HG02885 (cell line): Measurements from ENCODE around the gene MTMR12.

Experiments
- ATAC-seq: cut with Tn5 transposase; IDR thresholded peaks from one replicate; pipeline ENCODE4 v1.9.1; 2021; ENCODE audit warnings: mild to moderate bottlenecking; ENCODE audit not compliant: unreplicated experiment, poor library complexity

Gene MTMR12, protein sequence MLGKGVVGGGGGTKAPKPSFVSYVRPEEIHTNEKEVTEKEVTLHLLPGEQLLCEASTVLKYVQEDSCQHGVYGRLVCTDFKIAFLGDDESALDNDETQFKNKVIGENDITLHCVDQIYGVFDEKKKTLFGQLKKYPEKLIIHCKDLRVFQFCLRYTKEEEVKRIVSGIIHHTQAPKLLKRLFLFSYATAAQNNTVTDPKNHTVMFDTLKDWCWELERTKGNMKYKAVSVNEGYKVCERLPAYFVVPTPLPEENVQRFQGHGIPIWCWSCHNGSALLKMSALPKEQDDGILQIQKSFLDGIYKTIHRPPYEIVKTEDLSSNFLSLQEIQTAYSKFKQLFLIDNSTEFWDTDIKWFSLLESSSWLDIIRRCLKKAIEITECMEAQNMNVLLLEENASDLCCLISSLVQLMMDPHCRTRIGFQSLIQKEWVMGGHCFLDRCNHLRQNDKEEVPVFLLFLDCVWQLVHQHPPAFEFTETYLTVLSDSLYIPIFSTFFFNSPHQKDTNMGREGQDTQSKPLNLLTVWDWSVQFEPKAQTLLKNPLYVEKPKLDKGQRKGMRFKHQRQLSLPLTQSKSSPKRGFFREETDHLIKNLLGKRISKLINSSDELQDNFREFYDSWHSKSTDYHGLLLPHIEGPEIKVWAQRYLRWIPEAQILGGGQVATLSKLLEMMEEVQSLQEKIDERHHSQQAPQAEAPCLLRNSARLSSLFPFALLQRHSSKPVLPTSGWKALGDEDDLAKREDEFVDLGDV

DNA sequence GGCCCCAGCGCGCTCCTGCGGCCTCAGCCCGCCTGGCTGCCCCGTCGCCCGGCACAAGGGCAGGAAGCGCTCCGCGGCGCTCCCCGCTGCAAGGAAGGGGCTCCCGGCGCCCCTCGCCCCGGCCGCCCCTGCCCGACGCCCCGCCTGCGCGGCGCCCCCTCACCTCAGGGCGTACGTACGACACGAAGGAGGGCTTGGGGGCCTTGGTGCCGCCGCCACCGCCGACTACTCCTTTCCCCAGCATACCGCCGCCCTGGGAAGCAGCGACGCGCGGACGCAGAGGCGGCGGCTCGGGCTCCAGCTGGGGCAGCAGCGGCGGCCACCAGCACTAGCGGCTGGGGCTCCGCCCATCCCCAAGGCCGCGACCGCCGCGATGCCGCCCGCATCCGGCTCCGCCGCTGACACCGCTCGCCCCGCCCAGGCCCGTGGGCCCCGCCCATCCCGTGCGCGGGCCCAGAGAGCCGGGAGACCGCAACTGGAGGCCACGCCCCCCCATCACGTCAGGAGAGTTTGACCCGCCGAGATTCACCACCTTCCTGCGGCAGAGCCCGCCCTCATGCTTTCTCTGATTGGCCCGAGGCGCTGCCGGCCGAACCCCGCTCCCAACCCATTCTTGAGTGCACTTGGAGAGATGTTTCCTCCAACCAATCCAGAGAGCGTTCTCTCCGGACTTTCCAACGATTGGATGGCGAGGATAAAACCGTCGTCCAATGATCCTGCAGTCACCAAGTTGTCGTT lies at the start of gene MTMR12:
TSS of gene MTMR12 (minus strand) at position 345 of the 738 bp plus-strand sequence. CDS start at position 244, 101 bp downstream.
- peak; percentile 93 for ATAC-seq

DNA sequence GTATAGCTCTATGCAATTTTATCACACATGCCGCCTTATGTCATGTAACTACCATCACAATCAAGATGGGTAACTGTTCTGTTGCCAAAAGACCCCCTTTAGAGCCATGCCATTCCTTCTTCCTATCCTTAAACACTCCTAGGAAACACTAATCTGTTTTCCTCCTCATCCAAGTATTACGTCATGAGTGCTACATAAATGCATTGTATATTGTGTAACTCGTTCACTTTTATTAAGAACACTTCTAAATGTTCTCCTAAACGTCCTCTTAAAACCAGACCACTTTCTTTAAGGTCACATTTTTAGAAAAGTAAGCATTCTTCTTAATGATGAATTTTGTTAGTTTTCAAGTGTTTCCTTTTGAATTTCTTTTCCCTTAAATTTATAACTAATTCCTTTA lies 49.8 kb upstream of the MTMR12 start:
- no peak for ATAC-seq

DNA sequence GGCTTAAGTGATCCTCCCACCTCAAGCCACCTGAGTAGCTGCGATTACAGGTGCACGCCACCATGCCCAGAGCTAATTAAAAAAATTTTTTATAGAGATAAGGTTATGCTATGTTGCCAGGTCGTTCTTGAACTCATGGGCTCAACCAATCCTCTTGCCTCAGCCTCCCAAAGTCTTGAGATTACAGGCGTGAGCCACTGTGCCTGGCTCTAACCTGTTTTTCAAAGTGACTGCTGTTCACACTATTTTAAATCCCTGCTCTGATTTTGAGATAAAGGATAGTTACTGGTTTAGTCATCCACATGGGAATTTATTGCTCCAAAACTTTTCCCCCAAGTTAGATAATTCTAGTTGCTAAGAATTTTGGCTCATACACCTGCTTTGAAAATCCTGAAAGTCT lies 48.2 kb upstream of the MTMR12 start:
- no peak for ATAC-seq

DNA sequence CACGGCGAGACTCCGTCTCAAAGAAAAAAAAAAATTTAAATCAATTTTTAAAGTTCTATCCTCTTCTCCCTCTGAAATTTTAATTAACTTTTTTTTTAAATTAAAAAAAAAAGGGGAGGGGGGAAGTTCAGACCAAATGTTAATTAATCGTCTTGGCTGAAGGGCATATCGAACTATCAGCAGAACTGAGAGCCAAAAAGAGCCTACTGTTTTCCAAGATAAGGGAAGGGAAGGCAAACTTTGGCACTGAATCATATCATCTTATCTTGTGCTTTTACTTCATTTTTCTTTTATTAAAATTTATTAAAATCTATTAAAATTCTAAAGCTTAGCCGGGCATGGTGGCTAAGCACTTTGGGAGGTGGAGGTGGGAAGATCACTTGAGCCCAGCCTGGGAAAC lies 45.9 kb upstream of the MTMR12 start:
- ATAC-seq = no peak

DNA sequence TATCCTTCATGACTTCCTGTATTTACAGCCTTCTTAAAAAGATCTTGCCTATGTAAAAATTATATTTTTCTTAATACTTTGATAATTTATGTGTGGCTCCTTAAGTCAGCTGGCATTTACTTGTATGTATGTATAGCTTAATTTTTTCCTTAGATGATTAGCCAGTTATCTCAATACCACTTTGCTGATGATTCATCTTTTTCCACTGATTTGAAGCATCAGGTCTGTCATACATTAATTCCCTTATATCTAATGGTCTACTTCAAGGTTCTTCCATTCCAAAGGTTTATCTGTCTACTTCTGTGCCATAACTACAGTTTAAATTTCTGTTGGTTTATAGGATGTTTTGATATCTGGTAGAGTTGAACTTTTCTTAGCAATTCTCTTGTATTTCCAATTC lies 44.9 kb upstream of the MTMR12 start:
- no peak for ATAC-seq

DNA sequence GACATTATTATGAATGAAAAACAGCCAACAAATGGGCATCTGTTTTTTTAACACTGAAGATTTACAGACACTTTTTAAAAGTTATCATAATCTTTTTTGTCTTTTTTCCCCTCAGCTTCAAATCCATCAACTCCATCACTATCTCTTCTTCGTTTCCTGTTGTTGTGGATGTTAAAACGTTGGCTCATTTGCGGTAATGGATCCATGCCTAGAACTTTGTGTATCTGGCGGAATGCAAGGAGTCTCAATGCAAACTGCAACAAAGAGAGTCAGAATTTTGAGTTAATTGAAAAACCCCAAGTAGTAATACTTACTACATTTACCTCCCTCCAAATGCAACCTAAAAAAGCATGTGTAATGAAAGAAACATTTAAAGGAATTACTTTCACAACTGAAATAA lies 42.9 kb upstream of the MTMR12 start:
- ATAC-seq = no peak

DNA sequence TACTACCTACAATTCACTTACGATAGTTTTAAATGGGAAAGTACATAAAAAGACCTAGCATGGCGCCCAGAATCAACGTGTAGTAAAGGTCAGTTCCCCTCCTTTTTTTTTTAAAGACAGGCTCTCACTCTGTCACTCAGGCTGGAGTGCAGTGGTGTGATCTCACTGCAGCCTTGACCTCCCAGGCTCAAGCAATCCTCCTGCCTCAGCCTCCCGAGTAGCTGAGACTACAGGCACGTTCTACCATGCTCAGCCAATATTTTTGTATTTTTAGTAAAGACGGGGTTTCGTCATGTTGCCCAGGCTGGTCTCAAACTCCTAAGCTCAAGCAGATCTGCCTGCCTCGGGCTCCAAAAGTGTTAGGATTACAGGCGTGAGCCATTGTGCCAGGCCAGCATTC lies 40.7 kb upstream of the MTMR12 start:
- no peak for ATAC-seq

DNA sequence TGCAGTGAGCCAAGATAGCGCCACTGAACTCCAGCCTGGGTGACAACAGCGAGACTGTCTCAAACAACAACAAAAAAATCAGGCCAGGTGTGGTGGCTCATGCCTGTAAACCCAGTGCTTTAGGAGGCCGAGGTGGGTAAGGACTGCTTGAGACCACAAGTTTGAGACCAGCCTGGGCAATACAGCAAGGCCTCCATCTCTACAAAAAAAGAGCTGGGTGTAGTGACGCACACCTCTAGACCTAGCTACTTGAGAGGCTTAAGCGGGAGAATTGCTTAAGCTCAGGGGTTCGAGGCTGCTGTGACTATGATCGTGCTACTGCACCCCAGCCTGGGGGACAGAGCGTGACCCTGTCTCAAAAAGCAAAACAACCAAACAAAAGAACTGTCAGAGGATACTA lies 39.9 kb upstream of the MTMR12 start:
- no peak for ATAC-seq

DNA sequence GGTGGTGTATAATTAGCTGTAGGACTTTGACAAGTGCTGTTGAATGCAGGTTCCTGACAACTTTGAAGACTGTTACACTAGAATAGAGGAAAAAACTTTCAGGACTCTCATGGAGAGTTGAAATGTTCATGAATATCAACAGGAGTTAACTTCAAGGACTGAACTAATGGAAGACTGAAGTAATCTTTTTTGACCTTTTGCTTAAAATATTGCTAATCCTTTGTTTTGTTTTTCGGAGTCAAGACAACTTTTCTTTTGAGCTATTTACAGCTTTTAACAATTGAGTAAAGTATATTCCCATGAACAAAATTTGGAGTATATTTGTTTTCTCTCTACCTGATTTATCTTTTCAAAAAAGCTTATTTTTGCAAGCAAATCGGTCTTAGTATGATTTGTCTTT lies 34.1 kb upstream of the MTMR12 start:
- ATAC-seq = no peak

DNA sequence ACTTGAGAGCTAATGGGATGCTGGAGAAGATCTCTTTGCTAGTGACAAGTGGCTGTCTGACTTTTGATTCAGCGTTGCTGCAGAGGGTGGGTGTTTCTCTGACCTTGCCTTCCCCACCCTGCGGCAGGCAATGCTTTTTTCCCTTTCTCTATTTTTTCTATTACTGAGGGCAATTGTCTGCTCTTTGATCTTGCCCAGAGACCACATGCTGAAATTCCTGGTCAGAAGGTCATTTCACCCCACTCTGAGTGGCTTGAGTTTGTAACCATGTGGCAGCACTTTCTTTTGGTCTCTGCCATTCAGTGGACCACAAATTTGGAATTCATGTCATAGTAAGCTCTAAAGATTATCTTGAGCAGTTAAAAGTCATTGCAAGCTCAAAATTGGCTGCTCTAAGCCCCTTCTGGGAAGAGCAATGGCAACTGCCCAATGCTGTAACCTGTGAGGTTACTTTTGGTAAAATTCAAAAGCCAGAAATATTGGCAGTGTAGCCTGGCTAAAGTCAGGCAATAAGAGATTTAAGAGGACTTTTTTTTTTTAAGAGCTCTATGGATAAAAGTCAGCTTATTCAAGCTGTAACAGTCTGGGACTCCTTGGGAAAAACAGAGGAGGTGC lies 30.4 kb upstream of the MTMR12 start:
- ATAC-seq = no peak

DNA sequence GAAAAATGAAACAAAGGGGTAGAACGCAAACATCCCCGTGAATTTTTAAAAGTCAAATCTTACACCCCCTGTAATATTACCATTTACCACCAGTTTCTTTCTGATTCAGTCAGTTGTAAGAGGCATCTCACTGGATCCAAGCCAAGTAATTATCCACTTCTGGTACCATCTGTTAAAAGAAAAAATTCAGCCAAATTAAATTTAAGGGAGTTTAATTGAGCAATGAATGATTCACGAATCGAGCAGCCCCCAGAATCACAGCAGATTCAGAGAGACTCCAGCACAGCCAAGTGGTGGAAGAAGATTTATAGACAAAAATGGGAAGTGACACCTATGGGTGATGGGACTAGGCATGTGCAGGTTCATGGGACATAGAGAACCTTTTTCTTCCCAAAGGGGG lies 29.9 kb upstream of the MTMR12 start:
- ATAC-seq = no peak

DNA sequence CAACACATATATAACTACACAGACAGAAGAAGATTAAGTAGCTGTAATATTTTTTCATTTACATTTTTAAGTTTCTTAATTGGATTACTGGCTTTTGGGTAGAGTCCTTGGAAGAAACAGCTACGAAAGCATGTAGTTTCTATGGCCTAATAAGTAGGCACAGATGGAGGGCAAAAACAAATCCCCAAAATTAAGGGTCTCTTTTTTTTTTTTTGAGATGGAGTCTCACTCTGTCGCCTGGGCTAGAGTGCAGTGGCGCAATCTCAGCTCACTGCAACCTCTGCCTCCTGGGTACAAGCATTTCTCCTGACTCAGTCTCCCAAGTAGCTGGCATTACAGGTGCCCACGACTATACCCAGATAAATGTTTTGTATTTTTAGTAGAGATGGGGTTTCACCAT lies 27.1 kb upstream of the MTMR12 start:
- no peak for ATAC-seq

DNA sequence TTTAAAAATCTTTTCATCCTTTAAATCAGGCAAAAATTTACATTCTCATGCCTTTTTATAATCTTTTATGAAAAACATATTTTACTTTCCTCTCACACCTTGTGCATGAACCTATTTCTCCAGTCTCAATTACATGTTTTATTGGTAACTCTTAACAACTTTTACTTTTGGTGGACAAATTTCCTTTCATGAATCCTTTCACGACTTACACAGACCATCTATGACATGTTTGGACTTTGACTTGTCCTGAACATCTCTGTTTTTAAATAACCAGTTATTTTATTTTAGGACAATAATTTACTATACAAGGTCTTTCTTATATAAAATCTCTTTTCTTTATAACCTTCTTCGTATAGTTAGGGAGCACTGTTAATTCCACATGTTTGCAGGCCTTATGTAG lies 26.5 kb upstream of the MTMR12 start:
- no peak for ATAC-seq

DNA sequence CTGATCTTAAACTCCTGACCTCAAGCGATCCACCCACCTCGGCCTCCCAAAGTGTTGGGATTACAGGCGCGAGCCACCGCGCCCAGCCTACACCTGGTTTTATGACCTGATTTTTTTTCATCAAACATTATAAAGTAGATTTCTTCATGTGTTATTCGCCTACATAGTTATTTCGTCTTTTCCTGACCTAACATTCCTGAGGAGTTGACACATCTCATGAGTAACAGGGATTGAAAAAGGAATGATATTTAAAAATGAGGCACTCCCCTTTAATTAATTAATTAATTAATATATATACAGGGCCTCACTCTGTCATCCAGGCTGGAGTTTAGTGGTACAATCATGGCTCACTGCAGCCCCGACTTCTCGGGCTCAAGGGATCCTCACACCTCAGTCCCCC lies 20.2 kb upstream of the MTMR12 start:
- ATAC-seq = no peak

DNA sequence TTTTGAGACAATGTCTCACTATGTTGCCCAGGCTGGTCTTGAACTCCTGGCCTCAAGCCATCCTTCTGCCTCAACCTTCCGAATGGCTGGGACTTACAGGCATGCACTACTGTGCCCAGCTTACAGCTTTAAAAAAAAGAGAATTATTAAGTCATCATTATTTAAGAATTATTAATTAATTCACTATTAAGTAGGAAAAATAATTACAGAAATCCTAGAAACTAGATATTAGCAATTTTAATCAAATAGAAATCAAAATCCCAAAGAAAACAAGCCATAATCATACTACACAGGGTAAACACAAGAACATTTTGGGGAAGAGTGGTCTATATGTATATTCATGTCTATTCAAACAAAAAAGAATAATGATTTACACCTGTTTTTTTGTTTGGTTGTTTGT lies 19.6 kb upstream of the MTMR12 start:
- ATAC-seq = no peak

DNA sequence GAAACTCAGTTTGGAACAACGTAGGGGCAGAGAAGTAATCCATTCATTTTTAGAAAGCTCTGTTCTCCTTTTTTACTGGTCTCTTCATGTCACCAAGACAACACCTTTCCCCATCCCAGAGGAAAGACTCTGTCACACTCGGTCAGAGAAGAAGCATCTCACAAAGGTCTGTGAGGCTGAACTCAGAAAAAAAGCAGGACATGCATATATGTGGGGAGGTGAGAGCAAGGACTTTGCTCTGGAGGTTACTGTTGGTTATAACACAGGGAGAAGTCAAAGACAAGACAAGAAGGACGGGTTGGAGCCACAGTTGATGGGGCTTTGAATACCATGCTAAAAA lies 19.2 kb upstream of the MTMR12 start:
- ATAC-seq = no peak

DNA sequence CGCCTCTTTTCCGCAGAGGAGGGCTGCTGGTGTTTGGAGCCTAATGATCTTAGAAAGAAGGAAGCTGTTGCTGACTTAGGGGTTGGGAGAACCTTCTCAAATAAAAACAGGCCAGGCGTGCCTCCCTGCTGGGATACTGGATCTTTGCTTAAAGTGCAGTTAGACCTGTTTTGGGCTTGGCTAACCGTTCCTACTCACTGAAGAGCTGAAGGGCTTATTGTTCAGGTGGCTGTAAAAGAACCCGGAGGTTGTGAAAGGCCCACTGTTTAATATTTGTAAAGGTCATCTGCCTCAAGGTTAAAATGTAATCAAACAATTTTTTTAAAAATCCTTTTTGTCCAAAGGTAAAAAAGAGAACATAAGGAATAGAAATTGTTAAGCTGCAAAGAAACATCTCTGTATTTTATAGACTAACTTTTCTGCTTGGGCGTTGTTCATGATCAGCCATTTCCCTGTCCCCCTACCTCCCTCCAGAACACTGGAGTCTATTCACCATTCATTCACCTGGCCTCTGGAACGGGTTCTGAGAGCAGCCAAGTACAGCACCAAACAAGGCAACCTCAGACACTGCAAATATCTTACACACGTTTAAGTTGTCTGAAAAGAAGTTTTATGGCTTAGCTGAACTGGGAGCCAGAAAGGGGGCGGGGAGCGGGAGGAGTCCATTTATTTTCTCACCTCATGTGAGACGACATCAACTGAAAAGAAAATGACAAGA lies 18.6 kb upstream of the MTMR12 start:
- ATAC-seq = no peak

DNA sequence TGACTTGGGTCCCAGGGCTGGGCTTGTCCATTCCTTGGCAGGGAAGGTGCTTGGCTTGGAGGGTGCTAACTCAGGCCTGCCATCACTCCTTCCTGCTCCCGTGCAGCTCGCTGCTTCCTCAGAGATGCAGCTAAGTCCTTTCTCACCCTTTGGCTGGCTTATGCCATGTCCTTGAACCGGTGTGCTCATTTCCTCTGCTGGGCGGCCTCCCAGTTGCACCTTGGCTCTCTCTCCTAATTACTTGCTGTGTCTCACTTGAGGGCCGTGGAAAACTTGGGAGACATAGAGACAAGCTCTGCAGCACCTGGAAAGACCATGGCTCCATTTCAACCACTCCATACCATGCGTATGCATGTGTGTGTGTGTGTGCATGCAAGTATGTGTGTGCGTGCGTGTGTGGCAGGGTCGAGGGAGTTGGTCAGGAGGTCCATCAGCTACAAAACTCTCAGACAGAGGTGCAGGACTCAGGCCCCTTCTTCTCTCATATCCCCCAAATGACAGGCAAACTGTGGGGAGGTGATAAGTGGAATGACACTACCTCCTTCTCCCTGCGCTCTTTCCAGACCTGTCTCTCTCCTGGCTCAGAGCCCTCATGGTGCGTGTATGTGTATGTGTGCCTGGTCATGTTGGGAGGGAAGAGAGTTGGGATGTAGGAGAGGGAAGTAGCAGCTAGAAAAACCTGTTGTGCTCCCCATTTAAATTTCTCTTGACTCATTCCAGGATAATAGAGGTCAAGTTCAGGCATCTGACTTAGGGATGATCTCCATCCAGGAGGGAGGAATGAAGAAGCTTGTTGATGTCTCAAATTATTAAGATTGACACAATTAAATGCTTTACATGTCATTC lies 17.6 kb upstream of the MTMR12 start:
- no peak for ATAC-seq

DNA sequence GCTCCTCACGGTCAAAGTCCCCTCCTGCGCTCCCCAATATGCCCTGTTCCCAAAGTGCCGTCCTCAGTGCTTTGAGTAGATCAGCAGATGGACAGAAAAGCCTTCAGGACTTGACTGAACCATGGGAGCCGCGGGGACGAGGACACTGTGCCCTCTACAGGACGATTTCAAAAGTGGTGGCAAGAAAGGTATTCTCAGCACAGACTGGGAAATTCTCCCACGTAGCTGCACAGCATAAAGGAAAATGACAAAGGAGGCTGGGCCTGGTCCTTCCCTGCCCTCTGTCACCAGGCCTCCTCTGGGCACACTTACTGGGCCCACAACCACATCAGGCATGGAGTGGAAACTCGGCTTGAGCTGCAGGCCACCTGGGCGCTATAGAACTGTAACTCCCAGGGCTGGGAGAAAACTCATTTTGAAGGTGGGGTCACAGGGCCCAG lies 16.7 kb upstream of the MTMR12 start:
- ATAC-seq = peak; percentile 87
